ENCODE measurements around the gene NAALADL1. TPM values are rescaled to one million over a fixed set of nuclear protein-coding genes. Genes with fewer than 3 reads are reported as not detected.

Gene NAALADL1
- 8.5 and 9.8 TPM in 2 replicates for total RNA-seq

- intact Hi-C loops (cut with micrococcal nuclease) = no loop called here
These were observed at the start of gene NAALADL1 for GRCh38 chr11:65058419-65059054. Gene NAALADL1, minus strand, starts transcription at chr11:65058553. Its CDS starts 32 bp downstream, at chr11:65058521.

DNA sequence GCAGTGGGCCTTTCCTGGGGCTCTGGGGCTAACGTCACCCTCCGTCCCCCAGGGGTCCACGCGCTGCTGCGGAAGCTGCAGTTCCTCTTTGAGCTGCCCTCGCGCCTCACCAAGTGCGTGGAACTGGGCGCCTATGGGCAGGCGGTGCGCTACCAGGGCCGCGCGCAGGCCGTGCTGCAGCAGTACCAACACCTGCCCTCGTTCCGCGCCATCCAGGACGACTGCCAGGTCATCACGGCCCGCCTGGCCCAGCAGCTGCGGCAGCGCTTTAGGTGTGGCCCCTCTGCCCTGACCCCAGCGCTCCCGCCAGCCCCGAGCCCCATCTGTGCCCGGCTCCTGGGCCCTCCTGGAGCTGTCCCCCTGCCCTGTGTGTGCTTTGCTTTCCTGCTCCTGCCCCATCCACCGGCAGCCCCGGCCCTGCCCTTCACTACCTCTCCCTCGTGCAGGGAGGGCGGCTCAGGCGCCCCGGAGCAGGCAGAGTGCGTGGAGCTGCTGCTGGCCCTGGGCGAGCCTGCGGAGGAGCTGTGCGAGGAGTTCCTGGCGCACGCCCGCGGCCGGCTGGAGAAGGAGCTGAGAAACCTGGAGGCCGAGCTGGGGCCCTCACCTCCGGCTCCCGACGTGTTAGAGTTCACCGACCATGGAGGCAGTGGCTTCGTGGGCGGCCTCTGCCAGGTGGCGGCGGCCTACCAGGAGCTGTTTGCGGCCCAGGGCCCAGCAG, 49.6 kb upstream of the NAALADL1 start:
- intact Hi-C loops (cut with micrococcal nuclease) = no loop called here

DNA sequence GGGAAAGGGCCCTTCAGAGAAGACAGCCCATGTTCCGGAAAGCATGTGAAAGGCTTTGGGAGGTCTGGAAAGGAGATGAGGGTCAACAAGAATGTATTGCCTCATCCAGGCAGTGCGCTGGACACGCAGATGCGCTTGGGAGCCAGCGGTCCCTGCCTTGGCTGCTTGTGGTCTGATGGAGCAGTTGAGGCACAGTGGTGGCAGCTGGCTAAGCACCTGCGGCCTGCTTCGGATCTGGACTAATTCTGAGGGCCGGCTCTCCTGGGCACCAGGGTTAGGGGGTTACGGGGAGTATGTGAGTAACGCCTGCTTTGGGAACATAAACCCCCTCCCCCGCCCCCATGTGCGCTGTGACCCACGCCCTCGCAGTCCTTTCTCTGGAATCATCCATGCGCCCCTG, 48.7 kb upstream of the NAALADL1 start:
- intact Hi-C loops (cut with micrococcal nuclease) = no loop called here

- intact Hi-C loops (cut with micrococcal nuclease) = no loop called here
These were observed 46.3 kb upstream of the NAALADL1 start for GRCh38 chr11:65104628-65105027.

GRCh38 chr11:65103476-65103875, 45.1 kb upstream of the NAALADL1 start:
- intact Hi-C loops (cut with micrococcal nuclease) = no loop called here

DNA sequence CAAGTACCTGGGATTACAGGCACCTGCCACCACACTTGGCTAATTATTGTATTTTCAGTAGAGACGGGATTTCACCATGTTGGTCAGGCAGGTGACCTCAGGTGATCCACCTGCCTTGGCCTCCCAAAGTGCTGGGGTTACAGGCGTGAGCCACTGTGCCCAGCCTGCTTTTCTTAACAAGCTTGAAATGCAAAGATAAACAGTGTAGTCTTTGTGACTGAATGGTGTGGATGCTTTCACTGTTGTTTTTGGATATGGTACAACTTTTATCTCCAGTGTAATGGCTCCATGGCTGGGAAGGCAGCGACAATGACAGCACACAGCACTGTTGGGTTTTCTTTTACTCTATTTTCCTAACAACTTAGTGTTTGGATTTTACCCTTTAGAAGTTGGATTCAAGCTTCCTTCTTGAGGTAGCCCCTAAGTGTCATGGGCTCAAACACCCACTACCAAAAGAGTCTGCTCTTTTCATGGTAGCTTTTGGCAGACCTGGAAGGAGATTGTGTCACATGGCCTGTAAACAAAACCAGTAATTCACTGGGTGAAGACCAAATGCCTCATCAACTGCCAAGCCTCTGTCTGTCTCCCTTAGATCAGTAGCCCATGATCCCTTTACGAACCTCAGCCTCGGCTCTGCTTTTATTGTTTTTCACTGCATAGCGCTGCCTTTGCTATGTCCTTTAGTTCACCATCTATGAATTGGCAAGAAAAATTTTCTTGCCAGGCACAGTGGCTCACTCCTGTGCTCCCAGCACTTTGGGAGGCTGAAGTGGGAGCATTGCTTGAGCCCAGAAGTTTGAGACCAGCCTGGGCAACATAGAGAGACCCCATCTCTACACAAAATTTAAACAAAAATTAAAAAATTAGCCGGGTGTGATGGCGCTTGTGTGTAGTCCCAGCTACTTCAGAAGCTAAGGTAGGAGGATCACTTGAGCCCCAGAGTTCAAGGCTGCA, 44.1 kb upstream of the NAALADL1 start:
- intact Hi-C loops (cut with micrococcal nuclease) = no loop called here

- intact Hi-C loops (cut with micrococcal nuclease) = no loop called here
These were observed 42.5 kb upstream of the NAALADL1 start for GRCh38 chr11:65100674-65101350.

- intact Hi-C loops (cut with micrococcal nuclease) = loop anchor here (1.0 kb wide), 5 partner anchors 13 to 70 kb away; partner anchors contain the start of genes CDCA5, SNX15, SYVN1 and TM7SF2
These were observed 38.6 kb upstream of the NAALADL1 start for GRCh38 chr11:65096926-65097325.

DNA sequence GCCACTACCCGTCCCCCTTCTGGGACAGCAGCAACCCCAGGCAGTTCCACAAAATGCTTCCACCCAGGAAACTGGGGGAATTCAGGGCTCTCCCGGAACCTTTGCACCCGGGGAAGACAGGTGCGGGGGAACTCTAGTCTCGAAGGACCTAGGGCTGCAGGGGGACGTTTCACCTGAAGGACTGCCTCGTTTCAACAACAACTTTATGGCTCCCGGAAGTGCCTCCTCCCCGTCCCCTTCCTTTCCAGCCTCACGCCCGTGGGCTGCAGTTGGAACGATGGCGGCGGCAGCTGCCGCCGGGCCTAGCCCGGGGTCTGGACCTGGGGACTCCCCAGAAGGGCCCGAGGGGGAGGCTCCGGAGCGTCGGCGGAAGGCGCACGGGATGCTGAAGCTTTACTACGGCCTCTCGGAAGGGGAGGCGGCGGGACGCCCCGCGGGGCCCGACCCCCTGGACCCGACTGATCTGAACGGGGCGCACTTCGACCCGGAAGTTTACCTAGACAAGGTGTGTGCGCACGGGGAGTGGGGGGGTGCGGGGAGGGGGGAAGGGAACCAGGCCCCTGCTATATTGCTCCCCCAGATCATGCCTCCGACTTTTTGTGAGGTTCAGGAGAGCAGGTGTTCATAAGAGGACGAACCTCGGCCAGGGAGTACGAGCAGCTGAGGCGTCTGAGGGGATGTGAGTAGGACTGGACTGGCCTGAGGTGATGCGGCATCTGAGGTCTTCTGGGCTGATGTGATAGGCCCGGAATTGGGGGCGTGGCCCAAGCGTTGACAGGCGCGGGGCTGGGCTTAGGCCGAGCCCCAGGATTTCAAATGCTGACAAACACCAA, 37.8 kb upstream of the NAALADL1 start, which contains the start of gene VPS51:
Gene VPS51, plus strand, starts transcription at position 241 of the 833 bp plus-strand sequence. Its CDS starts 37 bp downstream, at position 278.
- intact Hi-C loops (cut with micrococcal nuclease) = loop anchor here (1.0 kb wide), 5 partner anchors 12 to 69 kb away; partner anchors contain the start of genes CDCA5, SNX15, SYVN1 and TM7SF2

GRCh38 chr11:65095427-65095826, 37.1 kb upstream of the NAALADL1 start:
- intact Hi-C loops (cut with micrococcal nuclease) = no loop called here

DNA sequence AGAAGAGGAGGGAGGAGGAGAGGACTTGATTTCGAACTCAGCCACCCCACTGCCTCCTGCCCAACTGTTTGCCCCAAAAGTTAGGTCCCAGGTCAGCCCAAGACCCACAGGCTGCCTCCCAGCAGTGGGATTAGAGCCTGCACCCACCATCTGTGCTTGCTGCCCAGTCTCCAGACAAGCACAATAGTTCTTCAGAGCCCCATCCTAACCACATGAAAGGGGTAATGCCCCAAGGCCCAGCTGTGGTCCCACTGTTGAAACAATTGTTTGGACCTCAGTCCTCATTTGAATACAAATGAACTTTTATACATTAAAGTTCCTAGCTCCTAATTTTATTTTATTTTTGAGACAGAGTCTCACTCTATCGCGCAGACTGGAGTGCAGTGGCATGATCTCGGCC, 32.3 kb upstream of the NAALADL1 start:
- intact Hi-C loops (cut with micrococcal nuclease) = no loop called here

DNA sequence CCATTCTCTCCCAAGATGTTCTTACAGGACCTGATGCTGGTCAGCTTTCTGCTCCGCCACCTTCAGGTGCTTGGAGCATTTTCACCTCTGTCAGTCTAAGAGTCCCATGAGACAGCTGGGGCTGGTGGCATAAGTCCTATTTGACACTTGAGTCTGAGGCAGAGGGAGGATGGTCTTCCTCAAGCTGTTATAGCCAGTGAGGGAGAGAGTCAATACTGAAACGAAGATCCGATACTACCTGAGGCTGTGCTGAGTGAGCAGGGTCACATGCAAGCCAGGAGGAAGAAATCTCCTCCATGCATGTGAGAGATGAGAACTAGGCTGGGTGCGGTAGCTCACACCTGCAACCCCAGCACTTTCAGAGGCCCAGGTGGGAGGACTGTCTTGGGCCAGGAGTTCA, 31.3 kb upstream of the NAALADL1 start:
- intact Hi-C loops (cut with micrococcal nuclease) = no loop called here

- intact Hi-C loops (cut with micrococcal nuclease) = no loop called here
These were observed 29.5 kb upstream of the NAALADL1 start for GRCh38 chr11:65087827-65088226.

DNA sequence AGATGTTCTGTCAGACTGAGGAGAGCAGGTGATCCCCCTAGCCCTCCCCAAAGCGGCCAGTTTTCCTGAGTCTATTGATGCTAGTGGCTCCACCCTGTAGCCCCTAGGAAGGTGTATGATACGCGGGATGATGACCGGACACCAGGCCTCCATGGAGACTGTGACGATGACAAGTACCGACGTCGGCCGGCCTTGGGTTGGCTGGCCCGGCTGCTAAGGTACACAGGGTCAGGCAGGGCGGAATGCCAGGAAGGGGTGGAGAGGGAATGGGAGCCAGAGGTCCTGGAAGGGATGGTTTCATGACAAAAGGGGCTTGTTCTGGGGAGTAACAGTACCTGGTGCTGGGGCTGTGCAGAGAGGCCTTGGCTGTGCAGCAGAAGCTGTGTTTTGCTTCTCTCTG, 28.9 kb upstream of the NAALADL1 start:
- intact Hi-C loops (cut with micrococcal nuclease) = no loop called here

GRCh38 chr11:65086809-65087208, 28.5 kb upstream of the NAALADL1 start:
- intact Hi-C loops (cut with micrococcal nuclease) = no loop called here

GRCh38 chr11:65085446-65085845, 27.1 kb upstream of the NAALADL1 start:
- intact Hi-C loops (cut with micrococcal nuclease) = no loop called here

DNA sequence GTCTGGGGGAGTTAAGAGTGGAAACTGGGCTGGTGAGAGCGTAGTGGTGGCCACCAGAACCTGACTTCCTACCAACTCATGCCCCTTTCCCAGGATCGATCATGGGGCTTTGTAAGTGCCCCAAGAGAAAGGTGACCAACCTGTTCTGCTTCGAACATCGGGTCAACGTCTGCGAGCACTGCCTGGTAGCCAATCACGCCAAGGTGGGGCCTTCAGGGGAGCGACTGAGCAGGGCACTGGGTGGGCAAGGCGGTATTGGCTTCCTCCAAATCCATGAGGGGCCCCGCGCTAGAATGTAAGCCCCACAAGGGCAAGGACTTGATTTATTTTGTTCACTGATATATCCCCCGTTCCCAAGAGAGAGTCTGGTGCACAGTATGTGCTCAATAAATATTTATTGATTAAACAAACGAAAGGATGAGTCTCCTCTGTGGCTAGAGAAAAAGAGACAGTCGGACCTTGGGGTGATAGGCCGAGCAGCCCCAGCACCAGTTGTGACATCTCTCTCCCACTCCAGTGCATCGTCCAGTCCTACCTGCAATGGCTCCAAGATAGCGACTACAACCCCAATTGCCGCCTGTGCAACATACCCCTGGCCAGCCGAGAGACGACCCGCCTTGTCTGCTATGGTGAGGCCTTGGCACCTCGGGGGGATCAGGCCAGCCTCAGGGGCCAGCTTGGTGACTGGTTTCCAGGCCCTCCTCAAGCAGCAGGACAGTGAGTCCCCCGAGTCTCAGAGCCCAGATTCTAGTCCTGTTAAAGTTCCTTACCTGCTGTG, 26.4 kb upstream of the NAALADL1 start:
- intact Hi-C loops (cut with micrococcal nuclease) = loop anchor here (1.0 to 5.0 kb wide), 7 partner anchors 12 to 167 kb away; partner anchors contain the start of genes ATG2A, FAU, MRPL49 and SAC3D1

GRCh38 chr11:65083834-65084597, 25.7 kb upstream of the NAALADL1 start, which contains the start of the genes CDCA5 and ZFPL1:
Gene CDCA5, minus strand, starts transcription at chr11:65084040. Its CDS starts 62 bp downstream, at chr11:65083978.
Gene ZFPL1, plus strand, starts transcription at chr11:65084222. Its CDS starts 477 bp downstream, at chr11:65084699.
- intact Hi-C loops (cut with micrococcal nuclease) = loop anchor here (1.0 to 5.0 kb wide), 7 partner anchors 12 to 167 kb away; partner anchors contain the start of genes ATG2A, FAU, MRPL49 and SAC3D1
